H1 (cell line): ENCODE results near the gene VTN. TPM values are rescaled to one million over a fixed set of nuclear protein-coding genes. Genes with fewer than 3 reads are reported as not detected.

Source experiments
- CTCF ChIA-PET: fragments of 300-600 bp; sonication (Branson Sonifier 250); formaldehyde crosslinking; loops from one replicate; lab custom pipeline; 2021; ENCODE audit not compliant: partially characterized antibody; lab: Charles Lee
- POLR2A ChIA-PET: fragments of 300-600 bp; sonication (Branson Sonifier 250); formaldehyde crosslinking; loops from one replicate; lab custom pipeline; 2021; ENCODE audit warnings: inconsistent platforms; ENCODE audit not compliant: partially characterized antibody; lab: Charles Lee
- DNase-seq, 2 experiments: peaks; one replicate each; pipeline versions ENCODE4 v3.0.0 to v3.0.0-alpha.2; 2010 to 2022; ENCODE audit warnings: low spot score in 2 of 2, low read depth in 1 of 2, mixed read lengths in 1 of 2
- FAIRE-seq: peaks from 2 replicates; lab custom pipeline; 2011; peaks lifted over from hg19 to GRCh38; lab: Jason Lieb, UNC
- H2AFZ ChIP-seq: 2 replicates; pipeline ENCODE4 v1.8.1; 2012; ENCODE audit warnings: low read length, inconsistent platforms
- H2AK5ac ChIP-seq: 2 replicates; pipeline ENCODE4 v1.6.1; 2013; ENCODE audit warnings: low read depth, low read length
- H2BK120ac ChIP-seq: replicated peaks from 2 replicates; pipeline ENCODE3; 2013; ENCODE audit warnings: low read depth, low read length, inconsistent platforms
- H2BK12ac ChIP-seq: 2 replicates; pipeline ENCODE4 v1.6.1; 2013; ENCODE audit warnings: low read depth, low read length
- H2BK15ac ChIP-seq: 2 replicates; pipeline ENCODE4 v1.6.1; 2013; ENCODE audit warnings: low read length
- H2BK20ac ChIP-seq: 2 replicates; pipeline ENCODE4 v1.6.1; 2013; ENCODE audit warnings: low read length
- H2BK5ac ChIP-seq: 2 replicates; pipeline ENCODE4 v1.6.1; 2013; ENCODE audit warnings: low read depth, low read length
- H3K14ac ChIP-seq: 2 replicates; pipeline ENCODE4 v1.6.1; 2013; ENCODE audit warnings: inconsistent platforms; ENCODE audit not compliant: insufficient read length
- H3K18ac ChIP-seq: 2 replicates; pipeline ENCODE4 v1.6.1; 2013; ENCODE audit warnings: low read length; ENCODE audit errors: extremely low read depth
- H3K23ac ChIP-seq: 2 replicates; pipeline ENCODE4 v1.6.1; 2013; ENCODE audit warnings: inconsistent platforms; ENCODE audit not compliant: insufficient read length
- H3K23me2 ChIP-seq: 2 replicates; pipeline ENCODE4 v1.6.1; 2013; ENCODE audit warnings: low read depth, low read length
- H3K27ac ChIP-seq: 2 replicates; pipeline ENCODE4 v1.6.1; 2011; ENCODE audit warnings: low read depth, low read length, inconsistent platforms
- H3K27me3 ChIP-seq, 4 experiments: replicated peaks in 1 of 4; 1 replicate in 1 of 4; 2 replicates in 3 of 4; pipeline versions ENCODE4 v1.6.1 to v1.8.1; 2011 to 2013; ENCODE audit warnings: low read length in 3 of 4, mild to moderate bottlenecking in 3 of 4, inconsistent platforms in 2 of 4, mixed read lengths in 2 of 4, moderate library complexity in 1 of 4; ENCODE audit not compliant: control insufficient read depth in 3 of 4, insufficient read depth in 3 of 4; ENCODE audit errors: extremely low read depth in 1 of 4
- H3K36me3 ChIP-seq, 4 experiments: 2 replicates each; pipeline versions ENCODE4 v1.6.1 to v1.8.1; 2011 to 2013; ENCODE audit warnings: mild to moderate bottlenecking in 4 of 4, low read length in 3 of 4, moderate library complexity in 2 of 4, control low read depth in 1 of 4, inconsistent platforms in 1 of 4; ENCODE audit not compliant: insufficient read depth in 4 of 4, control insufficient read depth in 2 of 4
- H3K4ac ChIP-seq: replicated peaks from 2 replicates; pipeline ENCODE3; 2013; ENCODE audit warnings: low read length, low read depth, mixed read lengths, inconsistent platforms; ENCODE audit not compliant: insufficient read length
- H3K4me1 ChIP-seq, 4 experiments: replicated peaks in 1 of 4; 1 replicate in 1 of 4; 2 replicates in 3 of 4; pipeline versions ENCODE4 v1.6.1 to v1.8.1; 2011 to 2013; ENCODE audit warnings: low read length in 3 of 4, inconsistent platforms in 2 of 4, mixed read lengths in 1 of 4; ENCODE audit not compliant: insufficient read depth in 4 of 4, control insufficient read depth in 3 of 4
- H3K4me2 ChIP-seq, 2 experiments: 2 replicates each; pipeline versions ENCODE4 v1.6.1 to v1.8.1; 2011 to 2013; ENCODE audit warnings: low read depth in 2 of 2, low read length in 2 of 2, control low read depth in 1 of 2, inconsistent platforms in 1 of 2, mild to moderate bottlenecking in 1 of 2; ENCODE audit not compliant: insufficient read depth in 1 of 2
- H3K4me3 ChIP-seq, 4 experiments: fragments of 200-600, 300-600 bp in 1 of 4; sonication (generic), shearing (Covaris generic), sonication (Bioruptor Twin) in 1 of 4; 2 replicates each; pipeline versions ENCODE4 v1.5.1 to v1.8.1; 2011 to 2016; ENCODE audit warnings: low read length in 4 of 4, low read depth in 3 of 4, control low read depth in 2 of 4, inconsistent platforms in 2 of 4, mild to moderate bottlenecking in 2 of 4, mixed read lengths in 1 of 4, moderate library complexity in 1 of 4; ENCODE audit not compliant: insufficient read depth in 2 of 4; ENCODE audit errors: extremely low read depth in 1 of 4
- H3K56ac ChIP-seq: replicated peaks from 2 replicates; pipeline ENCODE3; 2013; ENCODE audit warnings: low read depth, mild to moderate bottlenecking, mixed read lengths, low read length, inconsistent platforms; ENCODE audit not compliant: insufficient read length
- H3K79me1 ChIP-seq: 2 replicates; pipeline ENCODE4 v1.6.1; 2013; ENCODE audit warnings: low read depth, low read length, control low read depth
- H3K79me2 ChIP-seq, 2 experiments: 2 replicates each; pipeline versions ENCODE4 v1.6.1 to v1.8.1; 2012 to 2013; ENCODE audit warnings: low read length in 2 of 2, mild to moderate bottlenecking in 2 of 2, inconsistent platforms in 1 of 2; ENCODE audit not compliant: insufficient read depth in 2 of 2, control insufficient read depth in 1 of 2
- H3K9ac ChIP-seq, 4 experiments: replicated peaks in 1 of 4; 1 replicate in 1 of 4; 2 replicates in 3 of 4; pipeline versions ENCODE4 v1.6.1 to v1.8.1; 2011 to 2013; ENCODE audit warnings: low read depth in 3 of 4, low read length in 3 of 4, control low read depth in 2 of 4, mild to moderate bottlenecking in 2 of 4, moderate library complexity in 2 of 4, inconsistent platforms in 1 of 4; ENCODE audit errors: extremely low read depth in 1 of 4
- H3K9me3 ChIP-seq, 2 experiments: 2 replicates each; pipeline versions ENCODE4 v1.6.1 to v1.8.1; 2012 to 2013; ENCODE audit warnings: mild to moderate bottlenecking in 2 of 2, moderate library complexity in 2 of 2, control low read depth in 1 of 2, inconsistent platforms in 1 of 2, low read depth in 1 of 2, low read length in 1 of 2, mixed read lengths in 1 of 2; ENCODE audit not compliant: insufficient read depth in 2 of 2
- H4K20me1 ChIP-seq, 2 experiments: replicated peaks in 1 of 2; 2 replicates each; pipeline versions ENCODE3 to v1.8.1; 2011 to 2013; ENCODE audit warnings: inconsistent platforms in 2 of 2, low read length in 2 of 2, mild to moderate bottlenecking in 1 of 2; ENCODE audit not compliant: insufficient read depth in 2 of 2, control insufficient read depth in 1 of 2
- H4K5ac ChIP-seq: 2 replicates; pipeline ENCODE4 v1.6.1; 2013; ENCODE audit warnings: low read length, low read depth, mixed read lengths, inconsistent platforms; ENCODE audit not compliant: insufficient read length
- H4K8ac ChIP-seq: 2 replicates; pipeline ENCODE4 v1.8.0; 2013; ENCODE audit warnings: mild to moderate bottlenecking, moderate library complexity, low read length, inconsistent platforms; ENCODE audit not compliant: insufficient read depth; ENCODE audit errors: extremely low read depth
- H4K91ac ChIP-seq: replicated peaks from 2 replicates; pipeline ENCODE3; 2013; ENCODE audit warnings: low read length, mixed read lengths, inconsistent platforms; ENCODE audit not compliant: insufficient read length
- CBX8 ChIP-seq: fragments of 300-800, 300-1000 bp; sonication (generic); IDR thresholded peaks from 2 replicates; pipeline ENCODE4 v1.7.1; 2016; ENCODE audit warnings: low read depth, low read length, borderline replicate concordance
- CHD1 ChIP-seq: IDR thresholded peaks from 2 replicates; pipeline ENCODE4 v1.6.1; 2012; ENCODE audit warnings: low read depth, low read length, improper control_type of control experiment
- CTBP2 ChIP-seq: IDR thresholded peaks from 2 replicates; pipeline ENCODE4 v1.7.0; 2011; ENCODE audit warnings: borderline replicate concordance, mild to moderate bottlenecking, moderate library complexity, mixed read lengths, low read length; ENCODE audit not compliant: insufficient read depth, insufficient read length
- HDAC2 ChIP-seq, 2 experiments: fragments of 300-600 bp in 1 of 2; sonication (generic) in 1 of 2; IDR thresholded peaks; 2 replicates each; pipeline ENCODE4 v1.6.1; 2011 to 2012; ENCODE audit warnings: low read depth in 2 of 2, low read length in 2 of 2, mild to moderate bottlenecking in 2 of 2, moderate library complexity in 2 of 2, borderline replicate concordance in 1 of 2, inconsistent platforms in 1 of 2
- KDM1A ChIP-seq: fragments of 200-600, 300-600 bp; sonication (generic); IDR thresholded peaks from 2 replicates; pipeline ENCODE4 v1.7.1; 2016; ENCODE audit warnings: mild to moderate bottlenecking, low read length, borderline replicate concordance
- PHF8 ChIP-seq: fragments of 200-600 bp; sonication (generic); conservative IDR thresholded peaks from 2 replicates; pipeline ENCODE4 v1.7.1; 2012; ENCODE audit warnings: low read depth, mild to moderate bottlenecking, inconsistent platforms, low read length, moderate library complexity
- RBBP5 ChIP-seq: IDR thresholded peaks from 2 replicates; pipeline ENCODE4 v1.7.1; 2012; ENCODE audit warnings: low read depth, mild to moderate bottlenecking, inconsistent platforms, low read length, moderate library complexity, borderline replicate concordance
- RFX5 ChIP-seq: IDR thresholded peaks from 2 replicates; pipeline ENCODE4 v1.6.1; 2011; ENCODE audit warnings: low read depth, low read length, improper control_type of control experiment, borderline replicate concordance
- TAF1 ChIP-seq: IDR thresholded peaks from 2 replicates; pipeline ENCODE4 v1.6.1; 2011; ENCODE audit warnings: mild to moderate bottlenecking, low read depth, low read length
- TBP ChIP-seq: IDR thresholded peaks from 2 replicates; pipeline ENCODE4 v1.6.1; 2011; ENCODE audit warnings: low read depth, low read length, improper control_type of control experiment
- WGBS, 2 experiments: shearing (Covaris generic) in 1 of 2; methylation state at CpG; one replicate each; pipeline versions ENCODE4 v1.1.6 to v1.1.7; 2013 to 2015; ENCODE audit warnings: low lambda C conversion rate in 2 of 2, mixed read lengths in 2 of 2, inconsistent platforms in 1 of 2, low coverage in 1 of 2, missing lambda C conversion rate in 1 of 2; ENCODE audit not compliant: insufficient replicate concordance in 2 of 2, insufficient coverage in 1 of 2, insufficient read length in 1 of 2; ENCODE audit errors: extremely low coverage in 1 of 2, missing lambda C conversion rate in 1 of 2; 5-methylcytosine and 5-hydroxymethylcytosine counted together
- polyA plus RNA-seq, 7 experiments: library from polyadenylated mRNA; depleted of rRNA in 3 of 7; stranded (reverse) in 5 of 7; unstranded in 2 of 7; fragments of >200 nt in 5 of 7; fragments of 200-250 nt in 2 of 7; gene quantifications; 1 replicate in 5 of 7; 2 replicates in 1 of 7; 4 replicates in 1 of 7; pipeline versions ENCODE4 v1.2.1 to v1.2.3, GENCODE V29; 2011 to 2013; ENCODE audit warnings: missing spikeins in 2 of 7, mixed read lengths in 2 of 7
- total RNA-seq: library from RNA; stranded (reverse); fragmentation: NEBNext Ultra II Directional; extraction: Animal tissue kit (Norgen Biotek cat#: 25700); gene quantifications from 2 replicates; pipeline ENCODE4 v1.2.1, GENCODE V29; 2021

Gene VTN
- total and polyA plus RNA-seq, 2 of the 8 experiments (the other 6 are each of a cell fraction or from before 2014, with no cell fraction given): 0.18 TPM; not detected in 1

GRCh38 chr17:28384281-28385036, 14.4 kb upstream of the VTN start:
- Histone ChIP-seq H4K8ac (peak overlapping the region; percentile 71), H3K56ac (no peak overlapping the region), H3K4me2 (peak overlapping the region; percentile 89 to 95), H2AFZ (peak overlapping the region; percentile 65; the same call in 1 of the 2 replicates), H4K20me1 (peaks cover 2 to 7% of the 10 kb centered on the region in 2 experiments), H4K5ac (no peak overlapping the region), H3K23ac (no peak overlapping the region), H3K9ac (peak overlapping the region in 2 of 4 experiments; percentile 14 to 25; a peak in 1 of 7 replicates), H3K23me2 (peaks cover 14% of the 10 kb centered on the region), H3K4me1 (peaks cover 0 to 13% (median 6%) of the 10 kb centered on the region in 4 experiments; a peak in 4 of 7 replicates), H3K27ac (no peak overlapping the region), H2BK5ac (no peak overlapping the region; the same call in 1 of the 2 replicates), H3K9me3 (no peaks in the 10 kb centered on the region), H3K18ac (peak overlapping the region; percentile 38; the same call in 1 of the 2 replicates), H2BK120ac (no peak overlapping the region), H3K4me3 (peak overlapping the region; percentile 32 to 77 (median 62)), H2BK12ac (peak overlapping the region; percentile 2; the same call in 1 of the 2 replicates), H3K36me3 (0 out of 8 replicates have a peak, but pooled peaks cover 0 to 3% (median 0%) of the 10 kb centered on the region in 4 experiments), H3K14ac (no peak overlapping the region), H2BK15ac (peak overlapping the region; percentile 8; the same call in 1 of the 2 replicates), H4K91ac (peak overlapping the region; percentile 77), H3K4ac (no peak overlapping the region), H3K79me2 (no peaks in the 10 kb centered on the region), H3K27me3 (peaks cover 38 to 67% (median 57%) of the 10 kb centered on the region in 4 experiments), H2BK20ac (0 out of 2 replicates have a peak overlapping the region, but pooled peaks have one; percentile 48), H2AK5ac (no peak overlapping the region), H3K79me1 (no peaks in the 10 kb centered on the region)
- 4% methylated on average over 47 of the region's 56 CpGs; no CpG with 5 or more reads in 1 of the 2 experiments for WGBS, 2 experiments
- POLR2A ChIA-PET: interaction anchor here (1.0 to 12.7 kb wide), 4 partner anchors 12 to 27 kb away, joined by 3 to 135 read pairs (median 6); partner anchors contain the start of genes POLDIP2, SARM1 and SLC46A1
- no peak for FAIRE-seq
- CTCF ChIA-PET: interaction anchor here (1.0 to 14.7 kb wide), 8 partner anchors 11 to 135 kb away, joined by 3 to 142 read pairs (median 4); no protein-coding TSS in a partner anchor
- DNase-seq: peak in 1 of 2 experiments; percentile 77
- no peak for TF ChIP-seq RFX5
- TF ChIP-seq PHF8: 0 out of 2 replicates have a peak, but pooled peaks have one; percentile 21
- TF ChIP-seq CTBP2: no peak
- no peak for TF ChIP-seq HDAC2 (IDR thresholded peaks at IDR 0.05; ENCODE audit: borderline replicate concordance in 1 of 2, low read depth in 2 of 2, low read length in 2 of 2)
- TF ChIP-seq RBBP5: peak; percentile 85; the same call in 1 of the 2 replicates
- TF ChIP-seq CHD1: no peak
- no peak for TF ChIP-seq KDM1A
- no peak for TF ChIP-seq CBX8
- 0 out of 2 replicates have a peak, but pooled peaks have one; percentile 5 for TF ChIP-seq TAF1
- no peak for TF ChIP-seq TBP
